ENCODE measurements around the gene KIF21B. TPM values are rescaled to one million over a fixed set of nuclear protein-coding genes. Genes with fewer than 3 reads are reported as not detected.

KIF21B gene
- total and polyA plus RNA-seq, 2 of the 8 experiments (the other 6 are each of a cell fraction or from before 2014, with no cell fraction given): 10.8 to 26.5 TPM

DNA sequence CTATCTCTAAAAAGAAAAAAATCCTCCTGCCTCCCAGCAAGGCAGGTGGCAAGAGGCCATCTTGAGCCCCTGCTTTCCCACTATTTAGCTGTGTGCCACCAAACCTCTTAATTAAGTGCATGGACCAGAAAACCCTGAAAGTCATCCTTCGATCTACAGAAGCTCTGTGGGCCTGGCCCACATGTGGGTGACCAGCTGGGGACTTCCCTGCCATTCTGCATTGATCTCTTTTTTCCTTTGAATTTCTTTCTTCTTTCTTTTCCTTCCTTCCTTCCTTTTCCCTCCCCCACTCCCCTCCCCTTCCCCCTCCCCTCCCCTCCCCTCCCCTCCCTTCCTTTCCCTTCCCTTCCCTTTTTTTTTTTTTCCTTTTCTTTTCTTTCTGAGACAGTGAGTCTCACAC, 38.0 kb downstream of the KIF21B start:
- CTCF ChIA-PET (ENCODE audit: partially characterized antibody): interaction anchor here (1.2 to 28.5 kb wide), 6 partner anchors 6 to 80 kb away, joined by 3 to 640 read pairs (median 114); partner anchors contain the start of gene KIF21B
- no peak overlapping the region for H2BK120ac ChIP-seq (replicated peaks; ENCODE audit: low read depth, low read length)
- FAIRE-seq (no peak), DNase-seq (ENCODE audit: low read depth in 1 of 2, low spot score in 2 of 2) (no peak)
- H4K5ac ChIP-seq (ENCODE audit: insufficient read length, low read depth, low read length): no peak overlapping the region
- H3K4me1 ChIP-seq (replicated peaks in 1 of 4; ENCODE audit: control insufficient read depth in 3 of 4, insufficient read depth in 4 of 4, low read length in 3 of 4): no peaks in the 10 kb centered on the region
- WGBS, 2 experiments (ENCODE audit: extremely low coverage in 1 of 2, insufficient coverage in 1 of 2, insufficient read length in 1 of 2, insufficient replicate concordance in 2 of 2, low coverage in 1 of 2, low lambda C conversion rate in 2 of 2, missing lambda C conversion rate in 1 of 2): 83% methylated on average over 1 of the region's 1 CpG; no CpG with 5 or more reads in 1 of the 2 experiments
- no peak overlapping the region for H3K4me3 ChIP-seq (ENCODE audit: extremely low read depth in 1 of 4, insufficient read depth in 2 of 4, low read depth in 3 of 4, low read length in 4 of 4)
- H2BK15ac ChIP-seq (ENCODE audit: low read length): no peak overlapping the region
- no peak overlapping the region for H3K14ac ChIP-seq (ENCODE audit: insufficient read length)
- H3K9me3 ChIP-seq (ENCODE audit: insufficient read depth in 2 of 2, low read depth in 1 of 2, low read length in 1 of 2): peaks cover 1 to 3% of the 10 kb centered on the region in 2 experiments; a peak in 2 of 4 replicates
- H2AK5ac ChIP-seq (ENCODE audit: low read depth, low read length): no peak overlapping the region
- H2BK5ac ChIP-seq (ENCODE audit: low read depth, low read length): no peak overlapping the region
- no peak overlapping the region for H2BK20ac ChIP-seq (ENCODE audit: low read length)
- H3K4me2 ChIP-seq (ENCODE audit: insufficient read depth in 1 of 2, low read depth in 2 of 2, low read length in 2 of 2): no peak overlapping the region
- H3K36me3 ChIP-seq (ENCODE audit: control insufficient read depth in 2 of 4, insufficient read depth in 4 of 4, low read length in 3 of 4): peaks cover 2 to 30% (median 18%) of the 10 kb centered on the region in 4 experiments; a peak in 6 of 8 replicates
- no peaks in the 10 kb centered on the region for H3K79me1 ChIP-seq (ENCODE audit: low read depth, low read length)
- H3K18ac ChIP-seq (ENCODE audit: extremely low read depth, low read length): no peak overlapping the region
- no peak overlapping the region for H4K91ac ChIP-seq (replicated peaks; ENCODE audit: insufficient read length, low read length)
- H4K8ac ChIP-seq (ENCODE audit: extremely low read depth, insufficient read depth, low read length): no peak overlapping the region
- no peaks in the 10 kb centered on the region for H3K23me2 ChIP-seq (ENCODE audit: low read depth, low read length)
- H2BK12ac ChIP-seq (ENCODE audit: low read depth, low read length): no peak overlapping the region
- H3K27me3 ChIP-seq (replicated peaks in 1 of 4; ENCODE audit: control insufficient read depth in 3 of 4, extremely low read depth in 1 of 4, insufficient read depth in 3 of 4, low read length in 3 of 4): no peaks in the 10 kb centered on the region
- peaks cover 0 to 4% of the 10 kb centered on the region in 2 experiments for H4K20me1 ChIP-seq (replicated peaks in 1 of 2; ENCODE audit: control insufficient read depth in 1 of 2, insufficient read depth in 2 of 2, low read length in 2 of 2)
- H3K27ac ChIP-seq (ENCODE audit: low read depth, low read length): no peak overlapping the region
- H3K4ac ChIP-seq (replicated peaks; ENCODE audit: insufficient read length, low read depth, low read length): no peak overlapping the region
- H3K23ac ChIP-seq (ENCODE audit: insufficient read length): no peak overlapping the region
- no peak overlapping the region for H2AFZ ChIP-seq (ENCODE audit: low read length)
- H3K9ac ChIP-seq (replicated peaks in 1 of 4; ENCODE audit: extremely low read depth in 1 of 4, low read depth in 3 of 4, low read length in 3 of 4): no peak overlapping the region
- no peaks in the 10 kb centered on the region for H3K79me2 ChIP-seq (ENCODE audit: control insufficient read depth in 1 of 2, insufficient read depth in 2 of 2, low read length in 2 of 2)
- H3K56ac ChIP-seq (replicated peaks; ENCODE audit: insufficient read length, low read depth, low read length): no peak overlapping the region
- POLR2A ChIA-PET (ENCODE audit: partially characterized antibody): no interaction called here
- TF ChIP-seq KDM4A (IDR thresholded peaks at IDR 0.05; ENCODE audit: low read depth, low read length, severe bottlenecking) (no peak), RBBP5 (IDR thresholded peaks at IDR 0.05; ENCODE audit: borderline replicate concordance, low read depth, low read length) (no peak), CBX5 (IDR thresholded peaks at IDR 0.05; ENCODE audit: low read depth, low read length) (no peak), SRF (IDR thresholded peaks at IDR 0.05; ENCODE audit: low read depth, low read length) (no peak), ZNF274 (IDR thresholded peaks at IDR 0.05; ENCODE audit: borderline replicate concordance, extremely low read depth, low read length) (no peak), SP1 (IDR thresholded peaks at IDR 0.05; ENCODE audit: low read depth, low read length) (no peak), SAP30 (IDR thresholded peaks at IDR 0.05; ENCODE audit: insufficient read depth, insufficient replicate concordance, low read length) (no peak), EZH2 (IDR thresholded peaks at IDR 0.05; ENCODE audit: low read depth, low read length, severe bottlenecking) (no peak), POU5F1 (IDR thresholded peaks at IDR 0.05; ENCODE audit: low read depth, low read length) (no peak), FOSL1 (IDR thresholded peaks at IDR 0.05; ENCODE audit: insufficient read depth, low read depth, low read length) (no peak)
- TF ChIP-seq, protein P1, sequence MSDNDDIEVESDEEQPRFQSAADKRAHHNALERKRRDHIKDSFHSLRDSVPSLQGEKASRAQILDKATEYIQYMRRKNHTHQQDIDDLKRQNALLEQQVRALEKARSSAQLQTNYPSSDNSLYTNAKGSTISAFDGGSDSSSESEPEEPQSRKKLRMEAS (IDR thresholded peaks at IDR 0.05): no peak
- TF ChIP-seq, protein P2, sequence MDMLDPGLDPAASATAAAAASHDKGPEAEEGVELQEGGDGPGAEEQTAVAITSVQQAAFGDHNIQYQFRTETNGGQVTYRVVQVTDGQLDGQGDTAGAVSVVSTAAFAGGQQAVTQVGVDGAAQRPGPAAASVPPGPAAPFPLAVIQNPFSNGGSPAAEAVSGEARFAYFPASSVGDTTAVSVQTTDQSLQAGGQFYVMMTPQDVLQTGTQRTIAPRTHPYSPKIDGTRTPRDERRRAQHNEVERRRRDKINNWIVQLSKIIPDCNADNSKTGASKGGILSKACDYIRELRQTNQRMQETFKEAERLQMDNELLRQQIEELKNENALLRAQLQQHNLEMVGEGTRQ (IDR thresholded peaks at IDR 0.05; ENCODE audit: low read length): no peak
